TTC549 (cell line): ENCODE data around the gene TFDP1.

ENCODE experiments used
- FAIRE-seq: peaks from 2 replicates; lab custom pipeline; 2012; peaks lifted over from hg19 to GRCh38; lab: Jason Lieb, UNC

The TFDP1 gene

GRCh38 chr13:113598081-113598410 lies 13.5 kb downstream of the TFDP1 start:
- FAIRE-seq, result no peak

GRCh38 chr13:113598481-113598880 lies 13.9 kb downstream of the TFDP1 start:
- FAIRE-seq, result no peak

GRCh38 chr13:113599391-113599790 lies 14.8 kb downstream of the TFDP1 start:
- no peak for FAIRE-seq

GRCh38 chr13:113601166-113602070 lies 16.9 kb downstream of the TFDP1 start:
- FAIRE-seq, result no peak

- FAIRE-seq, result no peak
Observed at GRCh38 chr13:113602291-113602988, 17.9 kb downstream of the TFDP1 start.

GRCh38 chr13:113603116-113603710 lies 18.7 kb downstream of the TFDP1 start:
- FAIRE-seq, result no peak

- no peak for FAIRE-seq
Observed at GRCh38 chr13:113604186-113604585, 19.6 kb downstream of the TFDP1 start.

- no peak for FAIRE-seq
Observed at GRCh38 chr13:113605461-113605860, 20.9 kb downstream of the TFDP1 start.

GRCh38 chr13:113605866-113606438 lies 21.4 kb downstream of the TFDP1 start:
- FAIRE-seq, result no peak

GRCh38 chr13:113607056-113607888 lies 22.7 kb downstream of the TFDP1 start:
- no peak for FAIRE-seq

GRCh38 chr13:113607889-113608635 lies 23.5 kb downstream of the TFDP1 start:
- no peak for FAIRE-seq

- FAIRE-seq, result no peak
Observed at GRCh38 chr13:113608967-113609533, 24.5 kb downstream of the TFDP1 start.

GRCh38 chr13:113609616-113610015 lies 25.1 kb downstream of the TFDP1 start:
- FAIRE-seq, result no peak

- FAIRE-seq, result no peak
Observed at GRCh38 chr13:113610266-113610665, 25.7 kb downstream of the TFDP1 start.

GRCh38 chr13:113611996-113612395 lies 27.4 kb downstream of the TFDP1 start:
- FAIRE-seq, result no peak

- FAIRE-seq, result no peak
Observed at GRCh38 chr13:113612607-113613006, 28.1 kb downstream of the TFDP1 start.

- FAIRE-seq, result no peak
Observed at GRCh38 chr13:113613789-113614379, 29.3 kb downstream of the TFDP1 start.

- no peak for FAIRE-seq
Observed at GRCh38 chr13:113616281-113616906, 31.8 kb downstream of the TFDP1 start.

GRCh38 chr13:113616991-113617749 lies 32.6 kb downstream of the TFDP1 start:
- no peak for FAIRE-seq
